Measurements from ENCODE around the gene CCNE1. TPM values are rescaled to one million over a fixed set of nuclear protein-coding genes. Genes with fewer than 3 reads are reported as not detected.
"Not testable (repeated sequence)": the region's sequence is repeated elsewhere in the genome, so short reads cannot be mapped to it uniquely, and the experiment has no call there.

Gene CCNE1
- total RNA-seq, 2 experiments from 2014 or later, result 44.9 to 45.3 TPM

DNA sequence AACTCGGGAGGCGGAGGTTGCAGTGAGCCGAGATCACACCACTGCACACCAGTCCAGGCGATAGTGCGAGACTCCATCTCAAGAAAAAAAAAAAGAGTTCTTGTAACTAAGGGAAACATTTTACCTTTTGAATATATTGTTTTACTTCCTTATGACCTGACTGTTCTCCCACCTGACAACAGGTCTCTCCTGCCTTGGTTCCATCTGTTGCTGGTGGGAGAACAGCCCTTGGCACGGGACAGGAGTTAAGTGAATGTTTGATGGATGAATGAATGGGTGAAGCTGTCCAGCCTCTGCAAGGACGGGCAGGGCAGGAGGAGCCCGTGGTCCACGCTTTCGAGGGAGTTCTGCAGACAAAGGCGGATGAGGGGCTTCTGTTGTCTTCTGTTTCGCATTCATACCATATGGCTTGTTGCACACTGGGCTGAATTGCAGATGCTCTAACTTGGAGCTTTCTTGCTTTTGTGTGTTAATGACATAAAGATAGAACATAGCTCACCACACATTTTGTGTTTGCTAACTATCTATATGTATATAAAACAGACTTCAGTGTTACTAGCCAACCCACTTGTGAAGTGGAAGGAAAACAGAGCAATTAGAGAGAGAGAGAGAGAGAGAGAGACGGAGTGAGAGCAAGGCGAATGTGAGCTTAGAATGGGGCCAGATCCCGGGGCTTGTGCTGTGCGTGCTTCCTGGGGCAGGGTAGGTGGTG is 16.2 kb upstream of the CCNE1 start:
- POLR2A ChIA-PET, result no interaction called here
- no peaks in the 10 kb centered on the region for H3K27me3 Mint-ChIP-seq
- peaks cover 2% of the 10 kb centered on the region for H3K4me1 Mint-ChIP-seq
- no peaks in the 10 kb centered on the region for H3K9me3 Mint-ChIP-seq
- CTCF ChIA-PET, result no interaction called here
- H3K4me3 Mint-ChIP-seq, result no peak overlapping the region
- DNase-seq, result no peak
- H3K27ac Mint-ChIP-seq, result no peak overlapping the region
- H3K36me3 Mint-ChIP-seq (ENCODE audit: low read depth), result no peaks in the 10 kb centered on the region

DNA sequence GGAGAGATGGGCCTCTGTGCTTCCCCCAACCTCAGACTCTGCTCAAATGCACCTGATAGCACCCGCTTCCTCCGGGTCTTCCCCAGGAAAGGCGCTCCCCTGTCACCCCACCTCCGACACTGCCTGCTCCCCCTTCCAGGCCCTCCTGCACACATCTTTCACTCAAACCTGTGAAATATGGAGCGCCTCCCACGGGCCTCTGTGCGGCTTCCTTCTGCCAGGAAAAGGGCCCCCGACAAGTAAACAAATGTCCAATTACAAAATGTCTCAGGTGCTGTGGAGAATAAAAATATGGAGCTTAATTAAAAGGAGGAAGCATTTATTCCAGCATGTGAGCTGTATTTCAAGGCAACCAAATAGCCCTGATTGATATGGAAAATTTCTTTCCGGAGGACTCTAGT is 15.6 kb upstream of the CCNE1 start:
- DNase-seq, result no peak
- ChIA-PET POLR2A (no interaction called here), CTCF (interaction anchor here (0.6 kb wide), 1 partner anchor 22 kb away, joined by 3 read pairs; no protein-coding TSS in a partner anchor)
- no peak overlapping the region for H3K4me3 Mint-ChIP-seq
- no peak overlapping the region for H3K27ac Mint-ChIP-seq
- no peaks in the 10 kb centered on the region for H3K27me3 Mint-ChIP-seq
- H3K36me3 Mint-ChIP-seq (ENCODE audit: low read depth), result no peaks in the 10 kb centered on the region
- H3K9me3 Mint-ChIP-seq, result no peaks in the 10 kb centered on the region
- peaks cover 2% of the 10 kb centered on the region for H3K4me1 Mint-ChIP-seq

DNA sequence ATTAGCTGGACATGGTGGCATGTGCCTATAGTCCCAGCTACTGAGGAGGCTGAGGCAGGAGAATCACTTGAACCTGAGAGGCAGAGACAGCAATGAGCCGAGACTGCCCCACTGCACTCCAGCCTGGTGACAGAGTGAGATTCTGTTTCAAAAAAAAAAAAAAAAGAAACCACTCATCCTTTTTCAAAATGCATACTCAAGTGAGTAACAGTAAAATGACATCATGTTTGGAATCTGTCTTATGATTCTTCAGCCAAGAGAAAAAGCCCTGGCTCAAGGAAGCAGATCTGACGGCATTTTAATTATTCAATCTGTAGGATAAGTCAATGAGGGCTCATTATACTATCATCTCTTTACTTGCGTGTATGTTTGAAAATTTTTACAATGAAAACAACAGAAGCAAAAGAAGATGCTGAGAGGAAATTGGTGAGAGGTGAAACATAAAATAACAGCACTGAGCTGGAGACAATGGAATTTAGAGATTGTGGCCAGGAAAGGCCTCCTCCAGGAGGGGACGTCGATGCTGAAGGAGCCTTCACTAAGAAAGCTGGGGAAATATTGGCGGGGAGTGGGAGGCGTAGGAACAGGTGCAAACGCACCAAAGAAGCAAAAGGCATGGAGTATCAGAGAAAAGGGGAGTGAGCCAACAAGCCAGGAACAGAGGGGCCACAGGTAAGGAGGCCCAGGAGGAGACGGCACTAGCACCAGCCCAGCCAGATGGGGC is 12.9 kb upstream of the CCNE1 start:
- ChIA-PET CTCF (interaction anchor here (1.6 kb wide), 1 partner anchor 82 kb away, joined by 5 read pairs; no protein-coding TSS in a partner anchor), POLR2A (no interaction called here)
- no peak overlapping the region for H3K4me3 Mint-ChIP-seq
- H3K27ac Mint-ChIP-seq, result no peak overlapping the region
- no peak for DNase-seq
- no peaks in the 10 kb centered on the region for H3K9me3 Mint-ChIP-seq
- H3K4me1 Mint-ChIP-seq, result no peaks in the 10 kb centered on the region
- no peaks in the 10 kb centered on the region for H3K27me3 Mint-ChIP-seq
- H3K36me3 Mint-ChIP-seq (ENCODE audit: low read depth), result no peaks in the 10 kb centered on the region

DNA sequence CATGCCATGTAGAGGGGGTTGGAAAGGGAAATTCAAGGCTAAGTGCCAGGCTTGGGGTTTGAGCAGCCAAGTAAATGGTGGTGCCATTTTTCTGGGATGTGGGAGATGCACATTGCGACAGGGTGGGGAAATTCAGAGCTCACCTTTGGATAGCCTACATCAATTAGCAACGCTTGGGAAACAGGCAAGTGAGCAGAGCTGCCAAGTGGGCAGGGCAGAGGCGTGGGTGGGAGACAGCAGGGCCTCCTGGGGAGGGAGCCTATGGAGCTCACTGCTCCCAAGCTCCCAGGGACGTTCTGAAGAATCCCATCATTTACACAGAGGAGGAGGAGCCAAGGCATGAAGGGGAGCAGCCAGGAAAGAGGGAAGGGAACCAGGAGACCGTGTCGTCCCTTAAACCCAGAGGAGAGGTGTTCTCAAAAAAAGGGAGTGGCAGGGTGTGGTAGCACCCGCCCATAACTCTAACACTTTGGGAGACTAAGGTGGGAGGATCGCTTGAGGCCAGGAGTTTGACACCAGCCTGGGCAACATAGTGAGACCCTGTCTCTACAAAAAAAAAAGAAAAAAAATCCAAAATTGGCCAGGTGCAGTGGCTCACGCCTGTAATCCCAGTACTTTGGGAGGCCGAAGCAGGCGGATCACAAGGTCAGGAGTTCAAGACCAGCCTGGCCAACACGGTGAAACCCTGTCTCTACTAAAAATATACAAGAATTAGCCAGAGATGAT is 11.5 kb upstream of the CCNE1 start:
- ChIA-PET POLR2A (no interaction called here), CTCF (no interaction called here)
- DNase-seq, result no peak
- peaks cover 7% of the 10 kb centered on the region for H3K4me1 Mint-ChIP-seq
- no peaks in the 10 kb centered on the region for H3K27me3 Mint-ChIP-seq
- H3K4me3 Mint-ChIP-seq, result no peak overlapping the region
- no peaks in the 10 kb centered on the region for H3K36me3 Mint-ChIP-seq (ENCODE audit: low read depth)
- H3K9me3 Mint-ChIP-seq, result no peaks in the 10 kb centered on the region
- H3K27ac Mint-ChIP-seq, result no peak overlapping the region

DNA sequence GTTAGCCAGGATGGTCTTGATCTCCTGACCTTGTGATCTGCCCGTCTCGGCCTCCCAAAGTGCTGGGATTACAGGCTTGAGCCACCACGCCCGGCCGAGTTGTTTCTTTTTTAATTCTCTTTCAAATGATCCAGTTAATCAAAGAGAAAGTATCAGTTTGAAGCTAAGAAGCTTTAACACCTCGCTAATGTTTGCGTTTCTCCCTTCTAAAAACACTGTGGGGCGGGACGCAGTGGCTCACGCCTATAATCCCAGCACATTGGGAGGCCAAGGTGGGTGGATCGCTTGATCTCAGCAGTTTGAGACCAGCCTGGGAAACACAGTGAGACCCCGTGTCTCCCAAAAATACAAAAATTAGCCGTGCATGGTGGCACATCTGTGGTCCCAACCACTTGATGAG is 7.8 kb upstream of the CCNE1 start:
- CTCF ChIA-PET; H3K36me3 Mint-ChIP-seq (ENCODE audit: low read depth); H3K4me1 Mint-ChIP-seq; H3K27me3 Mint-ChIP-seq; DNase-seq; H3K4me3 Mint-ChIP-seq; H3K9me3 Mint-ChIP-seq; H3K27ac Mint-ChIP-seq; POLR2A ChIA-PET: not testable (repeated sequence)

DNA sequence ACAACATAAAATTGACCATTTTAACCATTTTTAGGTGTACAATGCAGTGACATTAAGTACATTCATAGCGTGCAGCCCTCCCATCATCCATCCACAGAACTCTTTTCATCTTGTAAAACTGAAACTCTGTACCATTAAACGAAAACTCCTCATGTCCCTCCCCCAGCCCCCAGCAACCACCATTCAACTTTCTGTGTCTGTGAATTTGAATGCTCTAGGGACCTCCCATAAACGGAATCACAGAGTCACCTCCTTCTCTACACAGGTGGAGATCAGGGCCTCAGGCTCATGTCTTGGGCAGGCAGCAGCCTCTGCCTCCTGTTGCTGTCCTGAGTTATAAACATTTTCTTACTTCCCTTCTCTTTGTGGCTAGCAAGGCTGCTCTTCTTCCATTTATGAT is 7.3 kb upstream of the CCNE1 start:
- CTCF ChIA-PET, result no interaction called here
- Mint-ChIP-seq H3K27me3 (no peaks in the 10 kb centered on the region), H3K9me3 (no peaks in the 10 kb centered on the region), H3K36me3 (ENCODE audit: low read depth) (no peaks in the 10 kb centered on the region), H3K27ac (no peak overlapping the region), H3K4me1 (peaks cover 7% of the 10 kb centered on the region), H3K4me3 (no peak overlapping the region)
- POLR2A ChIA-PET, result no interaction called here
- no peak for DNase-seq

DNA sequence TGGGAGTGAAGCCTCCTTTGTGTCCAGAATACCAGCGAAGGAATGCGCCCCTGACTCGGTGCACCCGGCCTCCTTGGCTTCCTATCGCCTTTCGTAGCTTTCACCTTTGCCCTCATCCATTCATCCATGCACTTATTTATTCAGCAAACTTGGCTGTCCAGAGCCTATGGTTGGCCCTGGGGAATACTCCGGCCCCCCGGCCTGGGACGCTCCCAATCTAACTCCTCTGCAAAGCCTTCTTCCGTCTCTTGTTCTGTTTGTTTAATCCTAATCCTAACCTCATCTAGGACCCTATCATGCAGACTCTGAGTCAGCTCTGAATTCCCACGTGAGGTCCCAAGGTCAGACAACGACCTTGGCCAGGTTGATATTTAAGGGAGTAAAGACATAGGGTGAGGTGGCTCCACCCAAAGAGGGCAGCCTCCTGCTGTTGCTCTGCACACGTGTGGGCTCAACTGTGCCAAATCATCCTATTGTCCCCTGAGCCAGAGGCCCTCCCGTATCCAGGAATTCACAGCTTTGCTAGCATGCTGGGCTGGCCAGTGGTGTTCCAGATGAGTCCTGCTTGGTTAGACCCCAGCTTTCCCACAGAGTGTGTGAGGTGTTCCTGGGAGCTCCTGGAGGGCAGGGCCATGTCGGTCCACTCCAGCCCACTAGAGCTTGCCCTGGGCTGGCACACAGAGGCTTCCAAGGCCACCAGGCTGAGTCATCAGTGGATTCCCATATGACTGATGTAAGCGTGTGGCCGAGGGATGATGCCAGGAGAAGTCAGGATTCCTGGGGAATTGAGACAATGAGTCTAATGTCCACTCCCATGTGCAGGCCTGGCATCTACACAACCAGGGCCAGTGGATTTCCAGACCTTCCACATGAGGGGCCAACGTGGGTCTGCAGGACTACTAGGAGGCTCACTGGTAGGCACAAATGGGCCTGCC is 6.5 kb upstream of the CCNE1 start:
- H3K9me3 Mint-ChIP-seq, result no peaks in the 10 kb centered on the region

DNA sequence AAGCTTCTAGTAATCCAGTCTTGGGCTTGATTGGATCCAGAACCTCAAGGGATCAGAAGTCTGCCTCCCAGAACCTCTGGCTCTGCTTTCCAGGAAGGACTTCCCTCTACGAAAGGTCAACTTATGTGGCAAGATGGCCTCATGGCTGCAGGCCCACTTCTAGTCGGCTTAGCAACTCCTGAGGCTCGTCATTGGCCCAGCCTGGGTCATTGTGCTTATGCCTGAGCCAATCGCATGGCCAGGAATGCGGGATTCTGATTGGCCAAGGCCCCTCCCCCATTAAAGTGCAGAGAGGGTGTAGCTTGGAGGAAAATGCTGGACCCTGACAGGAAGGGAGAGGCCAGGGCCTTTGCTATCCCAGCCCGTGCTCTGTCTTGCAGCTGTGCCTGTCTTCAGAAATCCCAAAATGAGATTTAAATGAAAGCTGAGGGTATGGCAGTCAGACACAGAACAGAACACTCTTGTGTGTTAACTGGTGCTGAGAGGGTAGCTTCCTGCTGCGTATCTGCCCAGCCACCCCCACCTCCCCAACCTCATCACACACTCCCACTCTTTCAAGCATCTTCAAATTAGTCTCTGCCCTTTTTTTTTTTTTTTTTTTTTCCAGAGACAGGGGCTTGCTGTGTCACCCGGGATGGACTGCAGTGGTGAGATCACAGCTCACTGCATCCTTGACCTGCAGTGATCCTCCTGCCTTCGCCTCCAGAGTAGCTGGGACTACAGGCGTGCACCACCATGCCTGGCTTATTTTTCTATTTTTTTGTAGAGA is 5.5 kb upstream of the CCNE1 start:
- ChIA-PET CTCF (interaction anchor here (0.6 to 1.4 kb wide), 2 partner anchors 90 to 122 kb away, joined by 3 to 4 read pairs; no protein-coding TSS in a partner anchor), POLR2A (no interaction called here)
- H3K36me3 Mint-ChIP-seq (ENCODE audit: low read depth), result no peaks in the 10 kb centered on the region
- H3K4me1 Mint-ChIP-seq, result peaks cover 18% of the 10 kb centered on the region
- no peaks in the 10 kb centered on the region for H3K27me3 Mint-ChIP-seq
- no peak overlapping the region for H3K27ac Mint-ChIP-seq
- no peaks in the 10 kb centered on the region for H3K9me3 Mint-ChIP-seq
- H3K4me3 Mint-ChIP-seq, result no peak overlapping the region
- DNase-seq, result no peak

More for the DNA sequence above, 6.5 kb upstream of the CCNE1 start:
- Mint-ChIP-seq H3K36me3 (ENCODE audit: low read depth) (no peaks in the 10 kb centered on the region), H3K4me3 (no peak overlapping the region), H3K4me1 (peaks cover 14% of the 10 kb centered on the region), H3K27ac (no peak overlapping the region), H3K27me3 (no peaks in the 10 kb centered on the region)
- CTCF ChIA-PET, result interaction anchor here (1.4 kb wide), 1 partner anchor 89 kb away, joined by 3 read pairs; no protein-coding TSS in a partner anchor
- DNase-seq, result no peak
- POLR2A ChIA-PET, result no interaction called here

DNA sequence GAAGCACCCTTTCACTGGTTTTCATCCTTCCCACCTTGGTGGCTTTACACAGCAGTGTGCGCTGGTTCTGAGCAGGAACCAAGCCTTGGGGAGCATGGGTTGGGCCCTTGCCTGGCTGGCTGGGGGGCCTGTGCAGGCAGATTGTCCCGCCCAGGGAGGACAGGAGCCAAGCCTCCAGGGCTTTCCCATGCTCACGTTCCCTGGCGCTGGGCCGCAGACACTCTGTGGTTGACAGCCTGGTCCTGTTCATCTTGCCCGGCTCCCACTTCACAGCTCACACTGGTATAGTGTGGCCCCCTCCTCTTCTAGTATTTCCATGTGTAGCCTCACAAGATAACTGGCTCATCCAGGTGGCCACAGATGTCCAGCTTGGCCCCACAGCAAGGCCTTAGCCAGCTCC is 4.6 kb upstream of the CCNE1 start:
- ChIA-PET CTCF (interaction anchor here (1.6 kb wide), 1 partner anchor 36 kb away, joined by 3 read pairs; no protein-coding TSS in a partner anchor), POLR2A (no interaction called here)
- Mint-ChIP-seq H3K36me3 (ENCODE audit: low read depth) (no peaks in the 10 kb centered on the region), H3K9me3 (no peaks in the 10 kb centered on the region), H3K27me3 (no peaks in the 10 kb centered on the region), H3K4me1 (peaks cover 18% of the 10 kb centered on the region), H3K27ac (no peak overlapping the region), H3K4me3 (no peak overlapping the region)
- no peak for DNase-seq

DNA sequence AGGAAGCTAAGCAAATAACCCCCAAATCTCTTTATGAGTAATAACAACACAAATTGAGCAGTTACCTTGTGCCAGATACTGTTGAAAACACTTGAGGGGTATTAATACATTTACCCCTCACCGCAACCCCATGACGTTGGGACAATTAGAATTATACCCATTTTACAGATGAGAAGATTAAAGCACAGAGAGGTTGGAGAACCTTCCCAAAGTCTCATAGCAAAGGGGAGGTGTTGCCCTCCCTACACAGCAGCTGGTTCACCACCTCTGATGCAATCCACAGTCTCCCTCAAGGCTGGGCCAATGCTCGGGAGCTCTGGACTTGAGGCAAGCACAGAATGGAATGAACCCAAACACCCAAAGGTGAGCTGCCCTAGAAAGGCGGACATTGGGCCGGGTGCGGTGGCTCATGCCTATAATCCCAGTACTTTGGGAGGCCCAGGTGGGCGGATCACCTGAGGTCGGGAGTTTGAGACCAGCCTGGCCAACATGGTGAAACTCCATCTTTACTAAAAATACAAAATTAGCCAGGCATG is 3.9 kb upstream of the CCNE1 start:
- H3K27ac Mint-ChIP-seq, result no peak overlapping the region
- no peaks in the 10 kb centered on the region for H3K27me3 Mint-ChIP-seq
- peaks cover 22% of the 10 kb centered on the region for H3K4me1 Mint-ChIP-seq
- peaks cover 3% of the 10 kb centered on the region for H3K36me3 Mint-ChIP-seq (ENCODE audit: low read depth)
- no peaks in the 10 kb centered on the region for H3K9me3 Mint-ChIP-seq
- POLR2A ChIA-PET, result no interaction called here
- H3K4me3 Mint-ChIP-seq, result no peak overlapping the region
- DNase-seq, result no peak
- CTCF ChIA-PET, result interaction anchor here (0.6 to 1.6 kb wide), 4 partner anchors 12 to 96 kb away, joined by 3 read pairs; no protein-coding TSS in a partner anchor

DNA sequence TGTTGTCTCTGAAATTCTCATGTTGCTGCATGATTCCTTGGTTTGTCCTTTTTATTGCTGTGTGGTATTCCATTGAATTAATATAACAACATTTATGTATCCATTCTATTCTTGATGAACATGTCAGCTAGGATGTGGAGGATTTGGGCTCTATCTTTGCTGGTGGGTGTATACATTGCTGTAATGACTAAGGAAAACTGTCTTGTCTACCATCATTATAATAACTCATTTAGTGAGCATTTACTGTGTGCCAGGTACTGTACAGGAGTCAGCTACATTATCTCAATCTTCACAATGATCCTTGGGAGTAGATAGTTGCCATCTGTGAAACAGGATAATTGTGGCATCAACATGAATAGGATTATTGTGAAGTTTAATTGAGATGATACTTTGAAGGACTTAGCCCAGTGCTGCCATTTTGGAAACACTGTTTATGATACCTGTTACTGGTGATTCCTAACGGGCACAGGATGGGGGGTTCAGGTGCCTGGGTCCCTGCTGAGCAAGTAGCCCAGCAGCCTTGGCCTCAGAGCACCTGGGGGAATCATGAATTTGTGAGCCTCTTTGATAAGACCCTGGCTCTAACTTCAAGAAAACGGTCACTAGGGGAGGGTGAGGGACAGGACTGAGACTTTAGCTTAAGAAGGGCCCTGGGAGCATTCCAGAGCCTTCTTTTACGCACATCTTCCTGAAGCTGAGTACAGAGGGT is 1.8 kb upstream of the CCNE1 start:
- ChIA-PET POLR2A (no interaction called here), CTCF (interaction anchor here (0.9 to 1.2 kb wide), 3 partner anchors 17 to 50 kb away, joined by 3 to 5 read pairs (median 3); no protein-coding TSS in a partner anchor)
- H3K36me3 Mint-ChIP-seq (ENCODE audit: low read depth), result peaks cover 19% of the 10 kb centered on the region
- H3K27ac Mint-ChIP-seq, result peak overlapping the region; percentile 26
- H3K9me3 Mint-ChIP-seq, result no peaks in the 10 kb centered on the region
- H3K27me3 Mint-ChIP-seq, result no peaks in the 10 kb centered on the region
- DNase-seq, result no peak
- peaks cover 34% of the 10 kb centered on the region for H3K4me1 Mint-ChIP-seq
- H3K4me3 Mint-ChIP-seq, result peak overlapping the region; percentile 76

Data from activated CD4-positive, alpha-beta T cell treated with anti-CD3 and anti-CD28 coated beads, Interleukin-2, amount 10 ng/mL, durations not matched to agents 7 days and 5 days (primary cell).